ENCODE data around the gene HECA. TPM values are rescaled to one million over a fixed set of nuclear protein-coding genes. Genes with fewer than 3 reads are reported as not detected.
"Not testable (repeated sequence)": the region's sequence is repeated elsewhere in the genome, so short reads cannot be mapped to it uniquely, and the experiment has no call there.

The HECA gene
- total and polyA plus RNA-seq, 2 donors (not counting 1 experiment from before 2014, with no cell fraction given), result 13.0 to 26.6 TPM

DNA sequence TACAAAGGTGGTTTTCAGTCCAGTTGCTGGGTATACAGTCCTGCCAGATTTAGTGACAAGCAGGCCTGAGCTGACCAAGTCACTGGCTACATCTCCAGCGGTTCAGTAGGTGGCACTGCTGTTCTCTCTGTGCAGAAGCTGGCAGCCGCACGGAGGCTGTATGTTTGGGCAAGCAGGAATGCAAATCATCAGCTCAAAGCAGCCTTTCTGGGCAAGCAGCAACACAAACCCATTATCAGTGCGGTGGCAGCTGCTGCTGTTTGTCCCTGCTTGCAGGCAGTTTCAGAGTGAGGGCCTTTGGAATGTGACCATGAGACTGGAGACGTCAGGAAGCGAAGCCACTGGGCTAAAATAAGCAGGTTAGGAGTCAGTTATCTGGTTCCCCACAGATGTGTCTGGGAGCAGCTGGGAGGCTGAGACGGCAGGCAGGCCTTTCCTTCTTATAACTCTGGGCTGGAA lies 84.4 kb downstream of the HECA start:
- Histone ChIP-seq H3K27ac (ENCODE audit: insufficient read depth, low read length) (no peak overlapping the region), H3K9ac (ENCODE audit: insufficient read depth, low read length) (no peak overlapping the region)
- TF ChIP-seq EZH2 (IDR thresholded peaks at IDR 0.05; ENCODE audit: low read length, missing control alignments), result no peak
- TF ChIP-seq, protein P1, sequence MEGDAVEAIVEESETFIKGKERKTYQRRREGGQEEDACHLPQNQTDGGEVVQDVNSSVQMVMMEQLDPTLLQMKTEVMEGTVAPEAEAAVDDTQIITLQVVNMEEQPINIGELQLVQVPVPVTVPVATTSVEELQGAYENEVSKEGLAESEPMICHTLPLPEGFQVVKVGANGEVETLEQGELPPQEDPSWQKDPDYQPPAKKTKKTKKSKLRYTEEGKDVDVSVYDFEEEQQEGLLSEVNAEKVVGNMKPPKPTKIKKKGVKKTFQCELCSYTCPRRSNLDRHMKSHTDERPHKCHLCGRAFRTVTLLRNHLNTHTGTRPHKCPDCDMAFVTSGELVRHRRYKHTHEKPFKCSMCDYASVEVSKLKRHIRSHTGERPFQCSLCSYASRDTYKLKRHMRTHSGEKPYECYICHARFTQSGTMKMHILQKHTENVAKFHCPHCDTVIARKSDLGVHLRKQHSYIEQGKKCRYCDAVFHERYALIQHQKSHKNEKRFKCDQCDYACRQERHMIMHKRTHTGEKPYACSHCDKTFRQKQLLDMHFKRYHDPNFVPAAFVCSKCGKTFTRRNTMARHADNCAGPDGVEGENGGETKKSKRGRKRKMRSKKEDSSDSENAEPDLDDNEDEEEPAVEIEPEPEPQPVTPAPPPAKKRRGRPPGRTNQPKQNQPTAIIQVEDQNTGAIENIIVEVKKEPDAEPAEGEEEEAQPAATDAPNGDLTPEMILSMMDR (conservative IDR thresholded peaks at IDR 0.05 in 1 of 2, IDR thresholded peaks at IDR 0.05 in 1 of 2; ENCODE audit: low read depth in 1 of 2, low read length in 2 of 2), result peak; percentile 86 to 96

DNA sequence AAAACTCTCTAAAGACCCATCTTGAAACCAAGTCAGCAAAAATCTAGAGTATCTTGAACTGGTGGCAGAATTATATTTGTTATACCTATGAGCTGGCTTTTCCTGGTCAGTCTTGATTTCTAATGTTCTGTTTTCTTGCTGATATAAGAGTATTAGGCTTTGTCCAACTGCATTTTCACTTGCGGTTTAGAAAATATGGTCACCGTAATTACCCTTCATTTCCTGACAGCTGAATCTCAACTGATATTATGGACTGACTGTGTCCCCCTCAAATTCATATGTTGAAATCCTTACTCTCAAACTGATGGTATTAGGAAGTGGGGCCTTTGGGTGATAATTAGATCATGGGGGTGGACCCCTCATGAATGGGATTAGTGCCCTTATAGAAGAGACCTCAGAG lies 84.9 kb downstream of the HECA start:
- Histone ChIP-seq H3K27ac (ENCODE audit: insufficient read depth, low read length) (no peak overlapping the region), H3K4me1 (ENCODE audit: control insufficient read depth, extremely low read depth, insufficient read depth, low read length) (peaks cover 2% of the 10 kb centered on the region), H4K20me1 (ENCODE audit: control insufficient read depth, extremely low read depth, insufficient read depth, low read length) (no peaks in the 10 kb centered on the region), H3K9ac (ENCODE audit: insufficient read depth, low read length) (no peak overlapping the region), H3K27me3 (ENCODE audit: control insufficient read depth, insufficient read depth, low read length) (no peaks in the 10 kb centered on the region), H2AFZ (ENCODE audit: low read length) (no peak overlapping the region), H3K79me2 (ENCODE audit: control insufficient read depth, insufficient read depth, low read length) (no peaks in the 10 kb centered on the region), H3K4me3 (replicated peaks in 1 of 4; ENCODE audit: control extremely low read depth in 1 of 4, insufficient read depth in 1 of 4, low read depth in 3 of 4, low read length in 4 of 4) (no peak overlapping the region), H3K9me3 (ENCODE audit: control insufficient read depth, insufficient read depth, low read depth, low read length) (no peaks in the 10 kb centered on the region), H3K4me2 (ENCODE audit: extremely low read depth, insufficient read depth, low read length) (no peak overlapping the region), H3K36me3 (ENCODE audit: control insufficient read depth, insufficient read depth, low read length) (no peaks in the 10 kb centered on the region)
- TF ChIP-seq EZH2 (IDR thresholded peaks at IDR 0.05; ENCODE audit: low read length, missing control alignments), result no peak
- TF ChIP-seq, protein P1 (conservative IDR thresholded peaks at IDR 0.05 in 1 of 2, IDR thresholded peaks at IDR 0.05 in 1 of 2; ENCODE audit: low read depth in 1 of 2, low read length in 2 of 2), result no peak
- DNase-seq (ENCODE audit: low read depth in 2 of 2), result no peak

More for the DNA sequence above, 84.4 kb downstream of the HECA start:
- Histone ChIP-seq H3K4me2 (ENCODE audit: extremely low read depth, insufficient read depth, low read length) (no peak overlapping the region), H2AFZ (ENCODE audit: low read length) (peak overlapping the region; percentile 80), H3K4me1 (ENCODE audit: control insufficient read depth, extremely low read depth, insufficient read depth, low read length) (peaks cover 2% of the 10 kb centered on the region), H3K9me3 (ENCODE audit: control insufficient read depth, insufficient read depth, low read depth, low read length) (no peaks in the 10 kb centered on the region), H3K36me3 (ENCODE audit: control insufficient read depth, insufficient read depth, low read length) (no peaks in the 10 kb centered on the region), H3K4me3 (replicated peaks in 1 of 4; ENCODE audit: control extremely low read depth in 1 of 4, insufficient read depth in 1 of 4, low read depth in 3 of 4, low read length in 4 of 4) (no peak overlapping the region), H3K27me3 (ENCODE audit: control insufficient read depth, insufficient read depth, low read length) (no peaks in the 10 kb centered on the region), H3K79me2 (ENCODE audit: control insufficient read depth, insufficient read depth, low read length) (no peaks in the 10 kb centered on the region), H4K20me1 (ENCODE audit: control insufficient read depth, extremely low read depth, insufficient read depth, low read length) (no peaks in the 10 kb centered on the region)
- DNase-seq (ENCODE audit: low read depth in 2 of 2), result peak; percentile 93 to 95

DNA sequence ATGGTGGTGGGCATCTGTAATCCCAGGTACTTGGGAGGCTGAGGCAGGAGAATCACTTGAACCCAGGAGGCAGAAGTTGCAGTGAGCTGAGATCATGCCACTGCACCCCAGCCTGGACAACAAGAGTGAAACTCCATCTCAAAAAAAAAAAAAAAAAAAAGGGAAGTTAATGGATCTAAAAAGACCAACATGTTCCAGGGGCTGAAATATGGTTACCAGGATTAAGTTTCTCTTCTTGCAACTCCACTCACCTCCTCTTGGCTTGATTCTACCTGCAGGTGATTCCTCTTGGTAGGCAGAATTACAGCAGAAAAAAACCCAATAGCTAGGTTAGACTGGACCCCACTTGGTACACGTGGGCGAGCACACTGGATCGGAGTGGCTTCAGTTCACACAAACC lies 93.5 kb downstream of the HECA start:
- H3K9me3 ChIP-seq (ENCODE audit: control insufficient read depth, insufficient read depth, low read depth, low read length); H3K36me3 ChIP-seq (ENCODE audit: control insufficient read depth, insufficient read depth, low read length); H3K27me3 ChIP-seq (ENCODE audit: control insufficient read depth, insufficient read depth, low read length); H4K20me1 ChIP-seq (ENCODE audit: control insufficient read depth, extremely low read depth, insufficient read depth, low read length); DNase-seq (ENCODE audit: low read depth in 2 of 2); H3K27ac ChIP-seq (ENCODE audit: insufficient read depth, low read length); H3K4me2 ChIP-seq (ENCODE audit: extremely low read depth, insufficient read depth, low read length); H2AFZ ChIP-seq (ENCODE audit: low read length); H3K79me2 ChIP-seq (ENCODE audit: control insufficient read depth, insufficient read depth, low read length); H3K9ac ChIP-seq (ENCODE audit: insufficient read depth, low read length); H3K4me3 ChIP-seq (replicated peaks in 1 of 4; ENCODE audit: control extremely low read depth in 1 of 4, insufficient read depth in 1 of 4, low read depth in 3 of 4, low read length in 4 of 4); H3K4me1 ChIP-seq (ENCODE audit: control insufficient read depth, extremely low read depth, insufficient read depth, low read length): not testable (repeated sequence)

Other genes starting within 250 kb of the HECA start
- gene REPS1, start 146.8 kb upstream of the HECA start, total RNA-seq, result 21.3 and 28.2 TPM in 2 replicates
- 27.8 and 33.1 TPM in 2 replicates for gene REPS1, start 146.8 kb upstream of the HECA start, polyA plus RNA-seq
- 19.7 and 29.8 TPM in 2 replicates for gene ABRACL, start 106.3 kb upstream of the HECA start, total RNA-seq
- gene ABRACL, start 106.3 kb upstream of the HECA start, polyA plus RNA-seq, result 49.8 and 58.8 TPM in 2 replicates
- 1.2 and 1.5 TPM in 2 replicates for gene TXLNB, start 156.9 kb downstream of the HECA start, total RNA-seq
- 0.15 and 0.36 TPM in 2 replicates for gene TXLNB, start 156.9 kb downstream of the HECA start, polyA plus RNA-seq
- gene CITED2, start 239.6 kb downstream of the HECA start, total RNA-seq, result 94.8 and 139 TPM in 2 replicates
- gene CITED2, start 239.6 kb downstream of the HECA start, polyA plus RNA-seq, result 230 and 370 TPM in 2 replicates